ENCODE results near the gene REM2.

Gene REM2, protein sequence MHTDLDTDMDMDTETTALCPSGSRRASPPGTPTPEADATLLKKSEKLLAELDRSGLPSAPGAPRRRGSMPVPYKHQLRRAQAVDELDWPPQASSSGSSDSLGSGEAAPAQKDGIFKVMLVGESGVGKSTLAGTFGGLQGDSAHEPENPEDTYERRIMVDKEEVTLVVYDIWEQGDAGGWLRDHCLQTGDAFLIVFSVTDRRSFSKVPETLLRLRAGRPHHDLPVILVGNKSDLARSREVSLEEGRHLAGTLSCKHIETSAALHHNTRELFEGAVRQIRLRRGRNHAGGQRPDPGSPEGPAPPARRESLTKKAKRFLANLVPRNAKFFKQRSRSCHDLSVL

DNA sequence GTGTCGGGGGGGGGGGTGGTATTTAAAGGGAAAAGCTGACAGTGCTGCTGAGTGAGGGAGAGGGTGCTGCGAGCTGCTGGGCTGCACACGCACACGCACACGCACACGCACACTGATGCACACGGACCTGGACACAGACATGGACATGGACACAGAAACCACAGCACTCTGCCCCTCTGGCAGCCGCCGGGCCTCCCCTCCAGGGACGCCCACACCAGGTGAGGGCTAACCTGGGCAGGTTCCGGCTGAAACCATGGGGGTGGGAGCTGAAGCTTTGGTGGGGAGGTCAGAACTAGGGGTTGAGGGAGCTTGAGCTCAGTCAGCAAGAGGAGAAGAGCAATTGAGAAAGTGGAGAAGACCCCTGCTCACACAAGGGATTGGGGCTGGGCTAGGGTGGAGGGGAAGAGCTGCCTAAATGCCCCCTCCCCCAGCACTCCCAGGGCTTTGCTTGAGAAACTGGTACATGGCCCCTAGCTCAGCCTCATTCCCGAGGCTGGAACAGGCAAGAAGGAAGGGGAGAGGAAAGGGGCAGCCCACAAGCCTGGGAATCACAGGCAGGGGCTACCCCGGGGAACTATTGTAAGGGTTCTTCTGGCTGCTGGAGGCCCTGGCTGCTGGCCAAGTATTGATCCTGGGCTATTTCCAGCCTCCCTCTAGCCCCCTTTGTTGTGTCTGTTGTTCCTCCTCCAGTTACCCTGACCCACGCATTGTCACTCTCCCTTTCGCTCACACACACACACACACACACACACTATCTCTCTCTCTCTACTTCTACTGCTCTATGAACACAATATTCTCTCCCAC lies at the start of gene REM2:
Gene REM2, plus strand, starts transcription at position 50 of the 804 bp plus-strand sequence. Its CDS starts 66 bp downstream, at position 116.
- no peak for DNase-seq (ENCODE audit: low read depth)

GRCh38 chr14:22835505-22835904 lies 47.5 kb upstream of the REM2 start:
- no peak for DNase-seq (ENCODE audit: low read depth)

- no peak for DNase-seq (ENCODE audit: low read depth)
These were observed 46.5 kb upstream of the REM2 start, which contains the start of gene MMP14 for GRCh38 chr14:22836301-22837113. TSS of gene MMP14 (plus strand) at chr14:22836585. CDS start at chr14:22836818, 233 bp downstream.

GRCh38 chr14:22837114-22837749 lies 45.8 kb upstream of the REM2 start:
- DNase-seq (ENCODE audit: low read depth) = no peak

- DNase-seq (ENCODE audit: low read depth) = no peak
These were observed 45.1 kb upstream of the REM2 start for GRCh38 chr14:22837750-22838538.

- DNase-seq (ENCODE audit: low read depth) = no peak
These were observed 44.4 kb upstream of the REM2 start for GRCh38 chr14:22838631-22839041.

DNA sequence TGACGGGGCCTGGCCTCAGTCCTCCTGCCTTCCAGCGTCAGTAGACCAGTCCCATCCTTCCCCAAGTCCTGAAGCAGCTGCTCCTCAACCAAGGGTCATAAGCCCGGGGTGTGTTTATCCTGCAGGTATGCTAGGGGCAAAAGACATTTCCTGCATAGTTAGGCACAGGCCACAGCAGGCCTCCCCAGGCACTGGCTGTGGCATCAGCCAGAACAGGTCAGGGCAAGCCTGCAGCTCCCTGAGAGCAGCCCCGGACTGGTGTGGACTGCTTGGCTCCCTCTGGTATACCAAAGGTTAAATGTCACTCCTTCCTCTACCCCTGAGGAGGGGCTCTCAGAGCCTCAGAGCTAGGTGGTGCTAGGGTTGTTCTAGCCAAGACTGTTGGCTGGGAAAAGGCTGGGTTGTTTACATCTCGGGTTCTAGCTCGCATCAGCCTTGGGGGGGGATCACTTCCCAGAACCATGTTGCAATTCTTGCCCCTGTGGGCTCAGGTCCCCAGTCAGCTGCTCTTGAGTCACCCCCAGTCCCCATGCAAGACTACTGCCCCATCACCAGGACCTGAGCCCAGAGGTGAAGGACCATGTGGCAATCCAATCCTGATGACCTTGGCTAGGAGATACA lies 43.8 kb upstream of the REM2 start:
- DNase-seq (ENCODE audit: low read depth) = no peak

DNA sequence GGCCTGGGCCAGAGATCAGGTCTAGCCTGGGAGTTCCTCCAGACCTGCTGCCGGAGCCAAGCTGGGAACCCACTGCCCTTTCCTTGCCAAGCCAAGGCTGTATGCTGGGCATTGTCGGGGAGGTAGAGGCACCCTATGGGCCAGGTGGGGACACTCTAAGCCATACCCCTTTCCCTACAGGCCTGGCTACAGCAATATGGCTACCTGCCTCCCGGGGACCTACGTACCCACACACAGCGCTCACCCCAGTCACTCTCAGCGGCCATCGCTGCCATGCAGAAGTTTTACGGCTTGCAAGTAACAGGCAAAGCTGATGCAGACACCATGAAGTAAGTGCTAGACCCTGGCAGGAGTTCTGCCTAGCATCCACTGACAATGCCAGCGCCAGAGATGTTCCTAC lies 41.7 kb upstream of the REM2 start:
- DNase-seq (ENCODE audit: low read depth) = no peak

- DNase-seq (ENCODE audit: low read depth) = no peak
These were observed 41.3 kb upstream of the REM2 start for GRCh38 chr14:22841769-22842168.

GRCh38 chr14:22842211-22843122 lies 40.6 kb upstream of the REM2 start:
- no peak for DNase-seq (ENCODE audit: low read depth)

DNA sequence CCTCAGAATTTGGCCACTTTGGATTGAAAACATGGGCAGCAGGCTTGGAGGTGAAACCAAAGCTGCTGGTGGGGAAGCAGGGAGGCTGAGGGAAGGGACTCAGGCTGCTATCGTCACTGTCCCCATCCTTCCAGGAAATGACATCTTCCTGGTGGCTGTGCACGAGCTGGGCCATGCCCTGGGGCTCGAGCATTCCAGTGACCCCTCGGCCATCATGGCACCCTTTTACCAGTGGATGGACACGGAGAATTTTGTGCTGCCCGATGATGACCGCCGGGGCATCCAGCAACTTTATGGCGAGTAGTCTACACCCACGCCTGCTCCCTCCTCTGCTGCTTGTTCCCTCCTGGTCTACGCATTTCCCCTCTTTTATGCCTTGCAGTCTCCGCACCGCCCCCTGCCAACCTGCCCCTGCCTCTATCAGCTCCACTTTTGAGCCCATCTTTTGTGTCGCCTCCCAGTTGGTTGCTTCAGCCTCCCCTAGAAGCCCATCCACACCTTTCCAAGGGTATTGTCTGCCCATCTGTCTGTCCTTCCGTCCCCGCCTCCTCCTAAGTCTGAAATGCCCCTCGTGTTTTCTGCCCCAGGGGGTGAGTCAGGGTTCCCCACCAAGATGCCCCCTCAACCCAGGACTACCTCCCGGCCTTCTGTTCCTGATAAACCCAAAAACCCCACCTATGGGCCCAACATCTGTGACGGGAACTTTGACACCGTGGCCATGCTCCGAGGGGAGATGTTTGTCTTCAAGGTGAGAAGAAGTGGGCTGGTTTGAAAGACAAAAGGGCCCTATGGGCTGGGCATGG lies 39.7 kb upstream of the REM2 start:
- no peak for DNase-seq (ENCODE audit: low read depth)

- DNase-seq (ENCODE audit: low read depth) = no peak
These were observed 38.6 kb upstream of the REM2 start for GRCh38 chr14:22844221-22845102.

- no peak for DNase-seq (ENCODE audit: low read depth)
These were observed 38.0 kb upstream of the REM2 start for GRCh38 chr14:22845103-22845394.

DNA sequence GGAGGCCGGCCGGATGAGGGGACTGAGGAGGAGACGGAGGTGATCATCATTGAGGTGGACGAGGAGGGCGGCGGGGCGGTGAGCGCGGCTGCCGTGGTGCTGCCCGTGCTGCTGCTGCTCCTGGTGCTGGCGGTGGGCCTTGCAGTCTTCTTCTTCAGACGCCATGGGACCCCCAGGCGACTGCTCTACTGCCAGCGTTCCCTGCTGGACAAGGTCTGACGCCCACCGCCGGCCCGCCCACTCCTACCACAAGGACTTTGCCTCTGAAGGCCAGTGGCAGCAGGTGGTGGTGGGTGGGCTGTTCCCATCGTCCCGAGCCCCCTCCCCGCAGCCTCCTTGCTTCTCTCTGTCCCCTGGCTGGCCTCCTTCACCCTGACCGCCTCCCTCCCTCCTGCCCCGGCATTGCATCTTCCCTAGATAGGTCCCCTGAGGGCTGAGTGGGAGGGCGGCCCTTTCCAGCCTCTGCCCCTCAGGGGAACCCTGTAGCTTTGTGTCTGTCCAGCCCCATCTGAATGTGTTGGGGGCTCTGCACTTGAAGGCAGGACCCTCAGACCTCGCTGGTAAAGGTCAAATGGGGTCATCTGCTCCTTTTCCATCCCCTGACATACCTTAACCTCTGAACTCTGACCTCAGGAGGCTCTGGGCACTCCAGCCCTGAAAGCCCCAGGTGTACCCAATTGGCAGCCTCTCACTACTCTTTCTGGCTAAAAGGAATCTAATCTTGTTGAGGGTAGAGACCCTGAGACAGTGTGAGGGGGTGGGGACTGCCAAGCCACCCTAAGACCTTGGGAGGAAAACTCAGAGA lies 37.0 kb upstream of the REM2 start:
- no peak for DNase-seq (ENCODE audit: low read depth)

GRCh38 chr14:22846811-22847307 lies 36.2 kb upstream of the REM2 start:
- DNase-seq (ENCODE audit: low read depth) = no peak

DNA sequence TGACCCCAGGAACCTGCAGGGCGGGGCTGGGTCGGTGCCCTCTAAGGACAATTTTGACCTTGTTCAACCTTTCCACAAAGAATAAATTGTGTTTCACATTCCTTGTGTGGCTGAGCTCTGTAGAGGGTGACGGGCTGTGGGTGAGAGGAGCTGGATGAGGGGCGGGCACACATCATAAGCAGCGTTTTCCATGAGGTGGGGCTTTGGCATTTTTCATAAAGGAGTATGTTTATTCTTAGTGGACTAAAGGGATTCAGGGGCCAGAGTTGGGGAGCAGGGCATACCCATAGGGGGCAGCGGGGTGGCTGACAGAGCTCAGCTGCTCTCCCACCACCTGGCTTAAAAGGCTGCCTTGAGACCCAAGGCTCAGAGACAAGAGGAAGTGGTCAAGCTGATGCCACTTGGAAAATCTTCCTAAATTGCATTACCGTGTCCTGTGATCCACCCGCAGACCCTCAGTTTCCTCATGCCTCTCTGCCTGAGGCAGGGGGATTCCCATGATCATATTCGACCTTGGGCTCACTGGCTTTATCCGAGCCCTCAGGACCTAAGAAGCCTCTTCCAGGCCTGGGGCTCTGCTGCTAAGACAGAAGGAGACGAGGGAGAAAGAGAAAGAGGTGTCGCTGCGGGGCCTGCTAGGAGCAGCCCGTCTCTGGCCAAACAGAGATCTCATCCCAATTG lies 35.2 kb upstream of the REM2 start:
- DNase-seq (ENCODE audit: low read depth) = no peak

Data from activated T-cell treated with anti-CD3 and anti-CD28 coated beads for 48 hours (primary cell).